Body of pancreas (tissue), 4 donors: ENCODE measurements around the gene MACO1. TPM values are rescaled to one million over a fixed set of nuclear protein-coding genes. Genes with fewer than 3 reads are reported as not detected.
"Not testable (repeated sequence)": the region's sequence is repeated elsewhere in the genome, so short reads cannot be mapped to it uniquely, and the experiment has no call there.

Experiments
- ATAC-seq: fragments of 150-250 bp; one replicate; pipeline ENCODE4 v1.9.1; 2016
- DNase-seq, 4 donors: peaks; one replicate each; pipeline ENCODE4 v3.0.0-alpha.2; 2019
- H3K27ac ChIP-seq, 4 donors: fragments of 200-600 bp; sonication (generic); 1 replicate in 3 of 4; 2 replicates in 1 of 4; pipeline versions ENCODE4 v1.5.1 to v1.6.1; 2016 to 2019; ENCODE audit warnings: mild to moderate bottlenecking in 1 of 4, mixed read lengths in 1 of 4, moderate library complexity in 1 of 4
- H3K27me3 ChIP-seq, 2 donors: fragments of 200-600 bp; sonication (generic); one replicate each; pipeline ENCODE4 v1.6.0; 2016; ENCODE audit warnings: mild to moderate bottlenecking in 1 of 2
- H3K36me3 ChIP-seq, 2 donors: fragments of 200-600 bp; sonication (generic); replicated peaks in 1 of 2; 2 replicates each; pipeline ENCODE4 v1.5.1; 2016; ENCODE audit warnings: low read depth in 2 of 2; ENCODE audit not compliant: insufficient read depth in 1 of 2
- H3K4me1 ChIP-seq: fragments of 200-600 bp; sonication (generic); one replicate; pipeline ENCODE4 v1.6.0; 2016
- H3K4me3 ChIP-seq, 2 donors: fragments of 200-600 bp; sonication (generic); 1 replicate in 1 of 2; 2 replicates in 1 of 2; pipeline ENCODE4 v1.5.1; 2016 to 2019
- H3K9me3 ChIP-seq, 3 donors: fragments of 200-600 bp; sonication (generic); 1 replicate in 2 of 3; 2 replicates in 1 of 3; pipeline ENCODE4 v1.5.1; 2016
- CTCF ChIP-seq, 7 experiments: fragments of 450-650 bp in 4 of 7; fragments of 200-600 bp in 3 of 7; sonication (generic) in 3 of 7; IDR thresholded peaks; one replicate each; pipeline ENCODE4 v1.5.1; 2016 to 2019; ENCODE audit warnings: antibody characterized with exemption in 7 of 7
- POLR2A ChIP-seq, 3 donors: fragments of 450-650 bp; IDR thresholded peaks; one replicate each; pipeline ENCODE4 v1.6.1; 2016; ENCODE audit warnings: antibody characterized with exemption in 3 of 3, mild to moderate bottlenecking in 2 of 3
- WGBS, 2 donors: methylation state at CpG; one replicate each; pipeline ENCODE4 v1.1.5; 2017; 5-methylcytosine and 5-hydroxymethylcytosine counted together
- intact Hi-C: fragments of 100-400 bp; cut with DNase I; formaldehyde crosslinking; loops from one replicate; pipeline ENCODE4 v1.15.1; 2023
- total RNA-seq, 2 donors: library from RNA; depleted of rRNA; stranded (reverse); fragments of >200 nt; gene quantifications; one replicate each; pipeline ENCODE4 v1.1.0, GENCODE V29; 2016

MACO1 gene
- total RNA-seq, 2 donors from 2014 or later = 21.3 to 23.4 TPM

- not testable (repeated sequence) for H3K27me3 ChIP-seq, H3K4me3 ChIP-seq, ATAC-seq, H3K27ac ChIP-seq, H3K9me3 ChIP-seq, DNase-seq, H3K4me1 ChIP-seq, H3K36me3 ChIP-seq
- intact Hi-C loops = loop anchor here (5.0 kb wide), 1 partner anchor 130 kb away; no protein-coding TSS in a partner anchor
- WGBS, 2 donors = 74 to 80% methylated on average over 4 of the region's 4 CpGs
Measured at GRCh38 chr1:25417280-25417679, 13.4 kb upstream of the MACO1 start.

- peaks cover 21% of the 10 kb centered on the region for H3K4me1 ChIP-seq
- not testable (repeated sequence) for H3K9me3 ChIP-seq, ATAC-seq, H3K36me3 ChIP-seq, DNase-seq, H3K27me3 ChIP-seq, H3K27ac ChIP-seq, H3K4me3 ChIP-seq
- 92 to 100% methylated on average over 1 of the region's 1 CpG for WGBS, 2 donors
- intact Hi-C loops = loop anchor here (5.0 kb wide), 1 partner anchor 132 kb away; no protein-coding TSS in a partner anchor
Measured at GRCh38 chr1:25419339-25419738, 11.4 kb upstream of the MACO1 start.

GRCh38 chr1:25420715-25421114 lies 10.0 kb upstream of the MACO1 start, which contains the start of gene RHCE:
RHCE (minus strand) TSS chr1:25420825; CDS start chr1:25420786, 39 bp downstream.
- H3K9me3 ChIP-seq, H3K27me3 ChIP-seq, DNase-seq, H3K27ac ChIP-seq, H3K36me3 ChIP-seq, ATAC-seq, H3K4me3 ChIP-seq, intact Hi-C loops: not testable (repeated sequence)
- peaks cover 34% of the 10 kb centered on the region for H3K4me1 ChIP-seq
- 63 to 97% methylated on average over 3 to 5 of the region's 9 CpGs for WGBS, 2 donors

- ATAC-seq (peak; percentile 62), DNase-seq (peak; percentile 70 to 83 (median 80))
- H3K4me1 ChIP-seq = peaks cover 44% of the 10 kb centered on the region
- intact Hi-C loops, H3K36me3 ChIP-seq, H3K4me3 ChIP-seq, H3K9me3 ChIP-seq, H3K27me3 ChIP-seq: not testable (repeated sequence)
- 34 to 36% methylated on average over 6 of the region's 6 CpGs for WGBS, 2 donors
- H3K27ac ChIP-seq = peak overlapping the region; percentile 50 to 83 (median 60)
- peak in 1 of 3 donors; percentile 37 for TF ChIP-seq POLR2A (IDR thresholded peaks at IDR 0.05)
Measured at GRCh38 chr1:25423206-25423605, 7.5 kb upstream of the MACO1 start.

- peak overlapping the region; percentile 65 to 83 (median 80) for H3K27ac ChIP-seq
- H3K27me3 ChIP-seq = no peaks in the 10 kb centered on the region
- 43 to 55% methylated on average over 13 to 16 of the region's 16 CpGs for WGBS, 2 donors
- no peaks in the 10 kb centered on the region for H3K9me3 ChIP-seq
- peak; percentile 72 for ATAC-seq
- DNase-seq = peak; percentile 84 to 95 (median 91)
- no peaks in the 10 kb centered on the region for H3K36me3 ChIP-seq
- H3K4me3 ChIP-seq = no peak overlapping the region
- H3K4me1 ChIP-seq = peaks cover 48% of the 10 kb centered on the region
- intact Hi-C loops = no loop called here
- TF ChIP-seq POLR2A (IDR thresholded peaks at IDR 0.05) (peak in 2 of 3 donors; percentile 62 to 74), CTCF (IDR thresholded peaks at IDR 0.05) (no peak)
Measured at GRCh38 chr1:25425098-25426085, 5.3 kb upstream of the MACO1 start.

GRCh38 chr1:25427696-25428095 lies 3.0 kb upstream of the MACO1 start:
- Histone ChIP-seq H3K4me1 (peaks cover 52% of the 10 kb centered on the region), H3K36me3 (no peaks in the 10 kb centered on the region), H3K27me3 (no peaks in the 10 kb centered on the region), H3K4me3 (no peak overlapping the region), H3K9me3 (no peaks in the 10 kb centered on the region), H3K27ac (peak overlapping the region in 1 of 4 donors; percentile 81)
- peak in 1 of 4 donors; percentile 47 for DNase-seq
- WGBS, 2 donors = 95 to 100% methylated on average over 1 of the region's 1 CpG
- no peak for ATAC-seq
- no peak for TF ChIP-seq POLR2A (IDR thresholded peaks at IDR 0.05)
- no peak for TF ChIP-seq CTCF (IDR thresholded peaks at IDR 0.05)
- intact Hi-C loops = no loop called here
